ENCODE data around the gene PAX8.

Gene PAX8

DNA sequence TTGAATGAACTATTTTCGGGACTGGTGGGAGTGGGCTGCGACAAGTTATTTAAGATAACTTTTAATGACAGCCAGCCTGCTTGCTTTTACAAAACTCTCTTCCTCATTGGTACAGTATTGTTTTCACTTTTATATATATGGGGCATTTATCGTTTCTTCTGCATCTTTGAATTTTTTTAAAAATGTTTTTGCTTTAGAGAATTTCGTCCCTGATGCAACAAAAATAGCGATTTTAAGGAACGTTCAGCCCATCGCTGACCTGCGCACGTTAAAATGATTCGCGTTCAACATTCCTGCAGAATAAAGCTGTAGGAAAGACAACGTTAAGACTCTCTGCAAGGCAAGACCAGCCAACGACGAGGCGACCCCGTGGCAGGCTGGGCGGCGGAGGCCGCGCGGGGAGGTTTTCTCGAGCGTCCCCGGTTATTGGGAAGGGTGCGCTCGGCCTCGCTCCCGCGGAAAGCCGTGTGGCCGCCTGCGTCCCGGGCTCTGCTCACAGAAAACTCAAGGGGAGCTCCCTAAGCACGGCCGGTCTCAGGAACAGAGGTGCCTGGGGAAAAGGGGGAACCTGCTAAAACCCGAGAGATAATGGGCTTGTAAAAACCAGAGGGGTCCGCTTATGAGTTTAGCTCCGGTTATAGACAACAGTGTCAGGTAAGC is 3.0 kb downstream of the PAX8 start (continued):
- no peak for TF ChIP-seq HOXD13 (CRISPR knock-in tag; IDR thresholded peaks at IDR 0.05; ENCODE audit: borderline replicate concordance)
- TF ChIP-seq ZNF561 (tag by site-specific recombination; IDR thresholded peaks at IDR 0.05; ENCODE audit: borderline replicate concordance), result no peak
- TF ChIP-seq KLF7 (tag by site-specific recombination; IDR thresholded peaks at IDR 0.05; ENCODE audit: borderline replicate concordance), result no peak
- TF ChIP-seq ZNF112 (tag by site-specific recombination; IDR thresholded peaks at IDR 0.05), result no peak
- TF ChIP-seq, protein P1, sequence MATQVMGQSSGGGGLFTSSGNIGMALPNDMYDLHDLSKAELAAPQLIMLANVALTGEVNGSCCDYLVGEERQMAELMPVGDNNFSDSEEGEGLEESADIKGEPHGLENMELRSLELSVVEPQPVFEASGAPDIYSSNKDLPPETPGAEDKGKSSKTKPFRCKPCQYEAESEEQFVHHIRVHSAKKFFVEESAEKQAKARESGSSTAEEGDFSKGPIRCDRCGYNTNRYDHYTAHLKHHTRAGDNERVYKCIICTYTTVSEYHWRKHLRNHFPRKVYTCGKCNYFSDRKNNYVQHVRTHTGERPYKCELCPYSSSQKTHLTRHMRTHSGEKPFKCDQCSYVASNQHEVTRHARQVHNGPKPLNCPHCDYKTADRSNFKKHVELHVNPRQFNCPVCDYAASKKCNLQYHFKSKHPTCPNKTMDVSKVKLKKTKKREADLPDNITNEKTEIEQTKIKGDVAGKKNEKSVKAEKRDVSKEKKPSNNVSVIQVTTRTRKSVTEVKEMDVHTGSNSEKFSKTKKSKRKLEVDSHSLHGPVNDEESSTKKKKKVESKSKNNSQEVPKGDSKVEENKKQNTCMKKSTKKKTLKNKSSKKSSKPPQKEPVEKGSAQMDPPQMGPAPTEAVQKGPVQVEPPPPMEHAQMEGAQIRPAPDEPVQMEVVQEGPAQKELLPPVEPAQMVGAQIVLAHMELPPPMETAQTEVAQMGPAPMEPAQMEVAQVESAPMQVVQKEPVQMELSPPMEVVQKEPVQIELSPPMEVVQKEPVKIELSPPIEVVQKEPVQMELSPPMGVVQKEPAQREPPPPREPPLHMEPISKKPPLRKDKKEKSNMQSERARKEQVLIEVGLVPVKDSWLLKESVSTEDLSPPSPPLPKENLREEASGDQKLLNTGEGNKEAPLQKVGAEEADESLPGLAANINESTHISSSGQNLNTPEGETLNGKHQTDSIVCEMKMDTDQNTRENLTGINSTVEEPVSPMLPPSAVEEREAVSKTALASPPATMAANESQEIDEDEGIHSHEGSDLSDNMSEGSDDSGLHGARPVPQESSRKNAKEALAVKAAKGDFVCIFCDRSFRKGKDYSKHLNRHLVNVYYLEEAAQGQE (tag by site-specific recombination; IDR thresholded peaks at IDR 0.05), result no peak

DNA sequence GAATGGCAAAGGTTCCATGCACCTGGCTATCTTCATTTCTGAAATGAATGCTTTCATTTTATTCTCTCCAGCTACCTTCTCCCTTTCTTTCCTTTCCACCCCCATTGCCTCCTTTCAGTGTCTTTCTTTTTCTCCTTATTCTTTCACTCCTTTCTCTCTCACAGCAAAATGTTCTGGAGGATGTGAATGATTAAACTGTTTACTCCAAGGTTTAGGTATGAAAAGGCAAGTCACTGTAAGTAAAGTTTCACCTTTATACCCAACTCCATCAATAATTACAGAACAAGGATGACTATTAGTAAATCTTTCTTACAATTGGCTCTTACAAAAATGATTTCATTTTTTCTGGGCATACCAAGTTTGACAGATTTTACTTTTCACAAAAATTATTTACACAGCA is 4.3 kb downstream of the PAX8 start:
- ChIA-PET POLR2A (no interaction called here), CTCF (interaction anchor here (1.8 to 1.9 kb wide), 2 partner anchors 9 to 115 kb away, joined by 4 to 6 read pairs; no protein-coding TSS in a partner anchor)
- Histone ChIP-seq H3K27ac (ENCODE audit: extremely low read depth, low read depth, low read length) (no peak overlapping the region), H3K4me1 (ENCODE audit: control insufficient read depth, insufficient read depth, low read length) (no peaks in the 10 kb centered on the region), H3K9me3 (ENCODE audit: control insufficient read depth, insufficient read depth, low read depth, low read length) (no peaks in the 10 kb centered on the region), H3K36me3 (ENCODE audit: control insufficient read depth in 2 of 2, insufficient read depth in 1 of 2, low read length in 2 of 2) (no peaks in the 10 kb centered on the region), H3K4me3 (ENCODE audit: low read depth, low read length) (no peak overlapping the region)
- TF ChIP-seq PRDM1 (tag by site-specific recombination; IDR thresholded peaks at IDR 0.05), result peak; percentile 73
- TF ChIP-seq ZNF664 (tag by site-specific recombination; IDR thresholded peaks at IDR 0.05), result no peak

DNA sequence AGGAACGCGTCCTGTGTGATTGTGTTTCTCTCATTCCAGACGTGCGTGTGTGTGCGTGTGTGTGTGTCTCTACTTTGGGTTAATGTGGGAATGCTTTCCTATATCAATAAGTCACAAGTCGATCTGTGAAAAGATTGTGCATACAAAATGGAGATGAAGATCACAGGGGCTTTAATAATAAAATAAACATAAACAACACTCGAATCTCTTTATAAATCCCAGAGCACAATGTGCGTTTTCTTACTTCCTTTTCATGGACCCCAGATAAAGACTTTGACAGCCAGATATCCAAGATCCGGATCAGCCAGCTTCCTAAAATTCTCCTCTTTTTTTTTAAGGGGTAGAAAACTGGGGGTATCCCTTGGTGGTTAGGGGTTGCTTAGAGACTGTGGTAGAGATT is 4.7 kb downstream of the PAX8 start:
- Histone ChIP-seq H3K36me3 (ENCODE audit: control insufficient read depth in 2 of 2, insufficient read depth in 1 of 2, low read length in 2 of 2) (no peaks in the 10 kb centered on the region), H3K4me1 (ENCODE audit: control insufficient read depth, insufficient read depth, low read length) (no peaks in the 10 kb centered on the region), H3K27ac (ENCODE audit: extremely low read depth, low read depth, low read length) (no peak overlapping the region), H3K9me3 (ENCODE audit: control insufficient read depth, insufficient read depth, low read depth, low read length) (no peaks in the 10 kb centered on the region), H3K4me3 (ENCODE audit: low read depth, low read length) (no peak overlapping the region)
- TF ChIP-seq ZNF626 (tag by site-specific recombination; IDR thresholded peaks at IDR 0.05), result no peak
- no peak for TF ChIP-seq ZNF311 (tag by site-specific recombination; IDR thresholded peaks at IDR 0.05; ENCODE audit: borderline replicate concordance)
- no peak for TF ChIP-seq ZNF768 (tag by site-specific recombination; IDR thresholded peaks at IDR 0.05)
- TF ChIP-seq ZNF600 (tag by site-specific recombination; IDR thresholded peaks at IDR 0.05), result no peak
- TF ChIP-seq ZNF24 (tag by site-specific recombination; IDR thresholded peaks at IDR 0.05), result no peak
- TF ChIP-seq ZNF266 (tag by site-specific recombination; IDR thresholded peaks at IDR 0.05; ENCODE audit: low read depth), result no peak
- TF ChIP-seq, protein P2, sequence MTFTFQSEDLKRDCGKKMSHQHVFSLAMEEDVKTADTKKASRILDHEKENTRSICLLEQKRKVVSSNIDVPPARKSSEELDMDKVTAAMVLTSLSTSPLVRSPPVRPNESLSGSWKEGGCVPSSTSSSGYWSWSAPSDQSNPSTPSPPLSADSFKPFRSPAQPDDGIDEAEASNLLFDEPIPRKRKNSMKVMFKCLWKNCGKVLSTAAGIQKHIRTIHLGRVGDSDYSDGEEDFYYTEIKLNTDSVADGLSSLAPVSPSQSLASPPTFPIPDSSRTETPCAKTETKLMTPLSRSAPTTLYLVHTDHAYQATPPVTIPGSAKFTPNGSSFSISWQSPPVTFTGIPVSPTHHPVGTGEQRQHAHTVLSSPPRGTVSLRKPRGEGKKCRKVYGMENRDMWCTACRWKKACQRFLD (tag by site-specific recombination; IDR thresholded peaks at IDR 0.05), result no peak
- TF ChIP-seq ZBTB7A (tag by site-specific recombination; IDR thresholded peaks at IDR 0.05; ENCODE audit: low read depth), result no peak
- TF ChIP-seq, protein P3, sequence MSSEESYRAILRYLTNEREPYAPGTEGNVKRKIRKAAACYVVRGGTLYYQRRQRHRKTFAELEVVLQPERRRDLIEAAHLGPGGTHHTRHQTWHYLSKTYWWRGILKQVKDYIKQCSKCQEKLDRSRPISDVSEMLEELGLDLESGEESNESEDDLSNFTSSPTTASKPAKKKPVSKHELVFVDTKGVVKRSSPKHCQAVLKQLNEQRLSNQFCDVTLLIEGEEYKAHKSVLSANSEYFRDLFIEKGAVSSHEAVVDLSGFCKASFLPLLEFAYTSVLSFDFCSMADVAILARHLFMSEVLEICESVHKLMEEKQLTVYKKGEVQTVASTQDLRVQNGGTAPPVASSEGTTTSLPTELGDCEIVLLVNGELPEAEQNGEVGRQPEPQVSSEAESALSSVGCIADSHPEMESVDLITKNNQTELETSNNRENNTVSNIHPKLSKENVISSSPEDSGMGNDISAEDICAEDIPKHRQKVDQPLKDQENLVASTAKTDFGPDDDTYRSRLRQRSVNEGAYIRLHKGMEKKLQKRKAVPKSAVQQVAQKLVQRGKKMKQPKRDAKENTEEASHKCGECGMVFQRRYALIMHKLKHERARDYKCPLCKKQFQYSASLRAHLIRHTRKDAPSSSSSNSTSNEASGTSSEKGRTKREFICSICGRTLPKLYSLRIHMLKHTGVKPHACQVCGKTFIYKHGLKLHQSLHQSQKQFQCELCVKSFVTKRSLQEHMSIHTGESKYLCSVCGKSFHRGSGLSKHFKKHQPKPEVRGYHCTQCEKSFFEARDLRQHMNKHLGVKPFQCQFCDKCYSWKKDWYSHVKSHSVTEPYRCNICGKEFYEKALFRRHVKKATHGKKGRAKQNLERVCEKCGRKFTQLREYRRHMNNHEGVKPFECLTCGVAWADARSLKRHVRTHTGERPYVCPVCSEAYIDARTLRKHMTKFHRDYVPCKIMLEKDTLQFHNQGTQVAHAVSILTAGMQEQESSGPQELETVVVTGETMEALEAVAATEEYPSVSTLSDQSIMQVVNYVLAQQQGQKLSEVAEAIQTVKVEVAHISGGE (tag by site-specific recombination; conservative IDR thresholded peaks at IDR 0.05; ENCODE audit: low read depth), result no peak
- TF ChIP-seq, protein P4, sequence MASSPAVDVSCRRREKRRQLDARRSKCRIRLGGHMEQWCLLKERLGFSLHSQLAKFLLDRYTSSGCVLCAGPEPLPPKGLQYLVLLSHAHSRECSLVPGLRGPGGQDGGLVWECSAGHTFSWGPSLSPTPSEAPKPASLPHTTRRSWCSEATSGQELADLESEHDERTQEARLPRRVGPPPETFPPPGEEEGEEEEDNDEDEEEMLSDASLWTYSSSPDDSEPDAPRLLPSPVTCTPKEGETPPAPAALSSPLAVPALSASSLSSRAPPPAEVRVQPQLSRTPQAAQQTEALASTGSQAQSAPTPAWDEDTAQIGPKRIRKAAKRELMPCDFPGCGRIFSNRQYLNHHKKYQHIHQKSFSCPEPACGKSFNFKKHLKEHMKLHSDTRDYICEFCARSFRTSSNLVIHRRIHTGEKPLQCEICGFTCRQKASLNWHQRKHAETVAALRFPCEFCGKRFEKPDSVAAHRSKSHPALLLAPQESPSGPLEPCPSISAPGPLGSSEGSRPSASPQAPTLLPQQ (tag by site-specific recombination; IDR thresholded peaks at IDR 0.05), result no peak
- CTCF ChIA-PET, result interaction anchor here (0.6 to 1.9 kb wide), 4 partner anchors 10 to 116 kb away, joined by 3 to 6 read pairs (median 4); no protein-coding TSS in a partner anchor
- POLR2A ChIA-PET, result no interaction called here
